SKM-1 (cell line): ENCODE results near the gene ECSIT.

Experiments
- DNase-seq: peaks from one replicate; lab custom pipeline; 2025; ENCODE audit not compliant: unreplicated experiment; lab: John Stamatoyannopoulos, UW

ECSIT gene

DNA sequence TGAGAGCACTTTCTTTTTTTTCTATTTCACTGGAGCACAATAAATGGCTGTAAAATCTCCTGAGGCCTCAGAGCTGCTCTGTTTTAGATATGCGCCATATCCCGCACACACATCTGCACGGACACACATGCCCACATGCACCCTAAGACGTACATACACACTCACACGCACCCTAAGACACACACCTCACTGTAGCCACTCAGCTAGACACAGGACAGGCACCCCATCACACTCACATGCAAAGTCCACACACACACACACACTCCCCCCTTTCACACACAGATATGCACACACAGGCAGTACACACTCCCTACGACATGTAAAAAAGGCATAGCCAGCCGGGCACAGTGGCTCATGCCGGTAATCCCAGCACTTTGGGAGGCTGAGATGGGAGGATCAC, 21.3 kb upstream of the ECSIT start:
- DNase-seq, result no peak

DNA sequence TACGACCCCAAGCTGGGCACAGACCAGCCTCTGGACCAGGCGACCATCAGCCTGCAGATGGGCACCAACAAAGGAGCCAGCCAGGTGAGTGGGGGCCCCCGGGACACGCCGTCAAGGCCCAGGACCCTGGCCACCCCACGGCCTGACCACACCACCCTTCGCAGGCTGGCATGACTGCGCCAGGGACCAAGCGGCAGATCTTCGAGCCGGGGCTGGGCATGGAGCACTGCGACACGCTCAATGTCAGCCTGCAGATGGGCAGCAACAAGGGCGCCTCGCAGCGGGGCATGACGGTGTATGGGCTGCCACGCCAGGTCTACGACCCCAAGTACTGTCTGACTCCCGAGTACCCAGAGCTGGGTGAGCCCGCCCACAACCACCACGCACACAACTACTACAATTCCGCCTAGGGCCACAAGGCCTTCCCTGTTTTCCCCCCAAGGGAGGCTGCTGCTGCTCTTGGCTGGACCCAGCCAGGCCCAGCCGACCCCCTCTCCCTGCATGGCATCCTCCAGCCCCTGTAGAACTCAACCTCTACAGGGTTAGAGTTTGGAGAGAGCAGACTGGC, 20.5 kb upstream of the ECSIT start:
- DNase-seq, result no peak

DNA sequence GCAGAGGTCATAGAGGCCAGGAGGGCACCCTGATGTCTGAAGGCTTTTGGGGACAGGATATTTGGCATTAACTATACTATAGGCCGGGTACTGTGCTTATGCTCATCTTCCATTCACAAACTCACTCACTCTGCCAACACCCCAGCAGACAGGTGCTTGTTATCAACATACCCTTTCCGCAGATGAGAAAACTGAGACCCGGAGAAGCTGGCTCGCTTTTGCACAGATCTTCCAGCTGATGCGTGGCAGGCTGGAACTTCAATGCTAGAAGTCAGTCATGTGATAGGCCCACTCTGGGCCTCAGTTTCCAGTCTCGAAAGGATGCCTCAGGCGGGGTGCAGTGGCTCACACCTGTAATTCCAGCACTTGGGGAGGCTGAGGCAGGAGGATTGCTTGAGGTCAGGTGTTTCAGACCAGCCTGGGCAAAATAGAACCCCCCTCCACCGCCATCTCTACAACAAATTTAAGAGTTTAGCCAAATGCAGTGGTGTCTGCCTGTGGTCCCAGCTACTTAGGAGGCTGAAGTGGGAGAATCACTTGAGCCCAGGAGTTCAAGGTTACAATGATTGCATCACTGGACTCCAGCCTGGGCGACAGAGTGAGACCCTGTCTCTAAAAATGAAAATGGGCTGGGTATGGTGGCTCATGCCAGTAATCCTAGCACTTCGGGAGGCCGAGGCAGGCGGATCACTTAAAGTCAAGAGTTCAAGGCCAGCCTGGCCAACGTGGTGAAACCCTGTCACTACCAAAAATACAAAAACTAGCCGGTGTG, 19.2 kb upstream of the ECSIT start:
- DNase-seq, result no peak

DNA sequence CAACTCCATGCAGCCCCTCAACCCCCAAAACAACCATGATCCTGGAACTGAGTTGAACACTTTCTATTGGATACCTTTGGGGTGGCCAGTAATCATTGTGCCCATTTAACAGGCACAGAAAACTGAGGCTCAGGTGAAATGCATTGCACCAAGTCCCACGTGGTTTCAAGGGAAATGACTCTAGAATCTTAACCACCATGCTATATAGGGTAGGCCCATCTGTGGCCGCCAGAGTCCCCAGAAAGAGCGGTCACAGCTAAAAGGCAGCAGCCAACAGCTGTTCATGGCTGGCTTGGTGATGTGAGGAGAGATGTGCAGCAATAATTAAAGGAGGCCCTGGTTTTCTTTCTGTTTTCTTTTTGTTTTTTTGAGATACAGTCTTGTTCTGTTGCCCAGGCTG, 12.3 kb upstream of the ECSIT start:
- no peak for DNase-seq

DNA sequence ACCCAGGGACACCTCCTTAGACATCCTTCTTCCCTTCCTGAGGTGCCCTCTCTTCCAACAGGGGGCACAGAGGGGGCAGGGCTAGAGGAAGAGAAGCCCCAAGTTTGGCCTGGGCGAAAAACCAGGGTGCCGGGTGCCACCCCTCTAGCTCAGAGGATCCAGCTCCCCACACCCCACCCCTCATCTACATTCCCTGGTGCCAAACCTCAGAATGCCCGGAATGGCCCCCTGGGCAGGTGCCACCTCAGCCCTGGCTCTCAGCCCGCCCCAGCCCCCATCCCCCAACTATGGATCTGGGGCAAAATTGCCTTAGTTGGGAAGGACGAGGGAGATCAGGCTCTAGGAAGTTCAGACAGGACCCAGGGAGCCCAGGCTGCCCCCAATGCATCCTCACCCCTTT, 11.7 kb upstream of the ECSIT start:
- DNase-seq, result no peak

DNA sequence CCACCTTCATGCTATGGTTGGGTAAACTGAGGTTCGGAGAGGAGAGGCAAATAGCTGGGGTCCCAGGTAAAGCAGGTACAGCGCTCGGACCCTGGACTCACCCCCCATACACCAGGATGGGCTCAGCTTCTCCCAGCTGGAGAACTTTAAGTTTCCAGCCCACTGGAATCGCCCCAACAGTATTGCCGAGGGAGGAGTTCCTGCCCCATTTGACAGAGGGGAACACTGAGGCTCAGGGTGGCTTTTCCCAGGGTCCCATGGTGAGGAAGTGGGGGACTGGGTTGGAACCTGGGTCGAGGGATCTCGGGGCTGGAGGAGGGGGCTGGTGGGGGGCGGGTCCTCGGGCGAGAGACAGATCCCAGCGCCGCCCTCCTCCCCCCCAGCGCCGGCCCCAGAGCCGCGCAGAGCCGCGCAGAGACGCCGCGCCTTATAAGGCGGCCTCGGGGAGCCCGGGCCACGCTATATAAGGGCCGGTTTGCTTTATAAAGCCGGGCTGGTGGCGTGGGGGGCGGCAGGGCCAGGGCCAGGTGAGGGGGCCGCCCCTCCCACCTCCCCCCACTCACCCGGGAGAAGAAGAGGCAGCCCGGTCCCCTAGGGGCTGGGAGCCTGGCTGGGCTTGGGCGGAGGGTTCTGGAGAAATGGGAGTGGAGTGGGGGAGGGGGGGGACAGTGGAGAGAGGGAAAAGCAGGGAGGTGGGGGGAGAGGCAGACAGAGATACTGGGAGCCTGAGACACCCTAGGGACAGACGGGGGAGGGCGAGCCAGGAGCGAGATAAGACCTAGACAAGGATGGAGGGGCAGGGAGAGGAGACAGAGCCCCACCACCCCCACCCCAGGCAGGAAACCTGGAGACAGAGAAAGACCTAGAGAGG, 10.8 kb upstream of the ECSIT start:
- DNase-seq, result no peak

DNA sequence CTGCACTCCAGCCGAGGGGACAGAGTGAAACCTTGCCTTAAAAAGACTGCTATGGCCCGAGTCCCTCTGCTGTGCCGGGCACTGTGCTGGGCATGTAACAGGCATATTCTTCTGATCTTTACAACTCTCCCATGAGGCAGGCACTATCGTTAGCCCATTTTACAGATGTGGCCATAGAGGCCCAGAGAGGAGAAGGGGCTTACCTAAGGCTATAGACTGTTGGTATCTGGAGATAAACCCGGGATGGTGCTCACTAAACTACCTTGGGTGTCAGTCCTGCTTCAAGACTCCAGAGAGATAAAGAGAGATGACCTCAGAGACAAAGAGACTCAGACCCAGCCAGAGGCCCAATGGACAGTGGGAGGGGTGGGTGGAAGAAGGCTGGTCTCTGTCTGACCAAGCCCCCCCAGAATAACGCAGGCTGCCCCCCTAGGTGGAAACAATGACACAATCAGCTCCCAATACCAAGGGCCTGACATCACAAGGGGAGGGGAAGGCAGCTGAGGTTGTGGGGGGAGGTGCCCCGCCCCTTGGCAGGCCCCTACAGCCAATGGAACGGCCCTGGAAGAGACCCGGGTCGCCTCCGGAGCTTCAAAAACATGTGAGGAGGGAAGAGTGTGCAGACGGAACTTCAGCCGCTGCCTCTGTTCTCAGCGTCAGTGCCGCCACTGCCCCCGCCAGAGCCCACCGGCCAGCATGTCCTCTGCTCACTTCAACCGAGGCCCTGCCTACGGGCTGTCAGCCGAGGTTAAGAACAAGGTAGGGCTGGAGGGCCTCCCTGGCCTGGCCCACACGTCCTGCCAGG, 9.5 kb upstream of the ECSIT start, which contains the start of gene CNN1:
Gene CNN1 (plus strand): TSS at position 620 of the 805 bp plus-strand sequence. CDS start 77 bp downstream, at position 697.
- no peak for DNase-seq

DNA sequence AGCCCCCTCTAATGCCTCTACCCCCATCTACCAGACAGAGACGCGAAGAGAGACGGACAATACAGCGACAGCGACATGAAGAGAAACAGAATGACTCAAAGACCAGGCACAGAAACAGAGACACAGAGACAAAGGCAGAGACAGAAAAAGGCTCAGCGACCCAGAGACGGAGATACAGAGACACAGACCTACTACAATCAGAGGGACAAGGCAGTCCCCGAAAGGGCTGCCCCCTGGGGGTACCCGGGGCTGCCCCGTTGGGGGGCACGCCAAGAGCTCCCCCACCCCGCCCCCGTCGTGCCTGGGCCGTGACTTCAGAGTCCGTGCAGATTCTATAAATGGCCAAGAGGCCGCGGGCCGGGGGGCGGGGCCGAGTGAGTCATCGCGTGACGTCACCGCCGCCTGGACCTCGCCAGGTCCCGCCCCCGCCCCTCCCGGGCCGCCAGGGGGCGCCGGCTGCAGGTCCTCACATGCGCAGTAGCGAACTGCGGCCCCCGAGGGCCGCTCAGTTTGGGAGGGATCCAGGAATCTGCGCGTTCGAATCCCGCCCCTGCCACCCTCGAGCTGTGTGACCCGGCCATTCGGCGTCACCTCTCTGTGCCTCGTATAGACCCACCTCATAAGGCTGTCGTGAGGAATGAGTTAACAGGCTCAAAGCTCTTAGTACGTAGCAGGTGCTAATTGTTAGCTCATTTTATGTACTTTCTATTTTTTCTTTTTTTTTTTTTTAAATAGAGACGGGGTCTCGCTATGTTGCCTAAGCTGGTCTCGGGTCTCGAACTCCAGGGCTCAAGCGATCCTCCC, 7.1 kb upstream of the ECSIT start:
- DNase-seq, result peak; percentile 60

DNA sequence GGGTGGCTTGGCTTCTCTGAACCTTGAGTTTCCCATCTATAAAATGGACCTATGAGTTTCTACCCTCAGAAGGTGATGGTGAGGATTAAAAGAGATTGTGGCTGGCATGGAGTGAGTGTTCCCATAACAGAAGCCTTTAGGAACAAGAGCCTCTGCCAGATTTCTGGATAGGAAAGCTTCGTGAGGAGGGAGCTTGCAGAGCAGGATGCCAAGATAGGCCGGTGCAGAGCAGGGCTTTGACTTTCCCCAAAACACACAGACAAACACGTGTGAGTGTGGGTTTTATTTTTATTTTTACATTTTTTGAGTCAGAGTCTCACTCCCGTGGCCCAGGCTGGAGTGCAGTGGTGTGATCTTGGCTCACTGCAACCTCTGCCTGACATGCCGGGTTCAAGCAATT, 6.0 kb upstream of the ECSIT start:
- DNase-seq, result no peak

DNA sequence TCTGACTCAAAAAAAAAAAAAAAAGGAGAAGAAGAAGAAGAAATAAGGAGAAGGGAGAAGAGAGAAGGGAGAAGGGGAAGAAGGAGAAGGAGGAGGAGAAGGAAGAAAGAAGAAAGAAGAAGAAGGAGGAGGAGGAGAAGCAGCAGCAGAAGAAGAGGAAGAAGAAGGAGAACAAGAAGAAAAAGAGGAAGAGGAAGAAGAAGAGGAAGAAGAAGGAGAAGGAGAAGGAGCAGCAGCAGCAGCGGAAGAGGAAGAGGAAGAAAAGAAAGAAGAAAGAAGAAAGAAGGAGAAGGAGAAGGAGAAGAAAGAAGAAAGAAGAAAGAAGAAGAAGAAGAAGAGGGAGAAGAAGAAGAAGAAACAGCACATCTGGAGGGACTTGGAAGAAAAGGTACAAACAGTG, 5.6 kb upstream of the ECSIT start:
- no peak for DNase-seq

DNA sequence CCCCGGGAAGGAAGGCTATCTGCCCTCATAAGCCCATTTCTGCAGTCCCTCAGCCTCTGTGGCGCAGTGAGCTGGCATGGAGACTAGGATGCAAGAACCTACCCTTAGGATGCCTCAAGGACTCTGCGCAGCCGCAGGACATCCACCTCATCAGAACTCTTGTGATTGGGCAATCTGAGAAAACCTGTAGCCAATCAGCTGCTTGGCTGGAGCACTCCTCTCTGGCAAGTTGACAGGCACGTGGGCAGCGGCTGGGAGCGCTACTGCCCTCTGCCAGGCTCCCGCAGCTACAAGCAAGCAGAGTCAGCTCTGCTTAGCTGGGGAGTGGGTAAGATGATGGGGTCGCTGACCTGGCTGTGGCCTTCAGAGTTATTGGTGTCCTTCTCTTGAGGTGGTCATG, 1.5 kb upstream of the ECSIT start:
- DNase-seq, result peak; percentile 50

DNA sequence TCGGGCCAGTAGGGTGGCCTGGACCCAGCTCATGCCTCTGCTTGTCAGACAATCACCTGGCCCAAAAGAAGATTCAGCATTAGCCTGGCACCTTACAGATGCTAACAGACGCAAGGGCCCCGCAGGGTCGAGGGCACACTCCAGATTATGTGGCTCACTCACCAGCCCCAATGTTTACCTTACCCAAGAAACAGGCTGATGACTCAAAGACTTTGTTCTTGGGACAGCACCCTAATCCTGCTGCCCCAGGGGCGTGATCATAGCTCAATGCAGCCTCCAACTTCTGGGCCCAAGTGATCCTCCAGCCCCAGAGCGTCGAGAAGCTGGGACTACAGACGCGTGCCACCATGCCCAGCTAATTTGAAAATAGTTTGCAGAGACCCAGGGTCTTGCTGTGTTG, 9.8 kb downstream of the ECSIT start:
- no peak for DNase-seq

DNA sequence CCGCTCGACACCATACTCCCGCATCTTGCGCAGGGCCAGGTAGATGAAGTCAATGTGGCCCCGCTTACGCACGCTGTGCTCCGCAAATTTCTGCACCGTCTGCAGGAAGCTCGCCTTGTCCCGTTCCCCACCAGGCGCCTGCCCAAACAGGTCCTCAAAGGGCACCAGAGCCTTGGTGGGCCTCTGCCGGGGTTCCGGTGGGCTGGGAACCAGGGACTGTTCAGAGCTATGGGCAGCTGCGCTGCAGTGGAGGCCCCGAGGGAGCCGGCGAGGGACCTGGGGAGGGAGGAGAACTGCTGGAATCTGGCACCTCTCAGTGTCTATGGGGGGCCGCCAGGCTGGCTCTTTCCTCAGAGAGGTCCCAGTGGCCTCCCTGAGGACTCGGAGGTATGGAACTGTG, 15.0 kb downstream of the ECSIT start:
- DNase-seq, result no peak

DNA sequence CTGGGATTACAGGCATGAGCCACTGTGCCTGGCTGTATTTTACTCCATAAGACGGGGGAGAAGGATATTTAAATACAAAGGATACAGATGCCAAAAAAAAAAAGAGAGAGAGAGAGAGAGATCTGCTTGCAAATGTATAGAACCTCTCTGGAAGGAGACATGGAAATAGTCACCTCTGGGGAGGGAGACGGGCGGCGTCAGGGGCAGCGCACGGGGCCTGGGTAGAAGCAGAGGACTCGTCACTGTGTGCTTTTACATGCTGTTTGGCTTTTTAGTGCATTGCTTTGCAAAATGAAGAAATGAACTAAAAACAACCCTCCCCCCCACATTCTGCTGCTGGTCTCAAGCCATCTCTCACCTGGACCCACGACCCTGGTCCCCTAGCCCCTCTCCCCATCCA, 18.5 kb downstream of the ECSIT start:
- no peak for DNase-seq

DNA sequence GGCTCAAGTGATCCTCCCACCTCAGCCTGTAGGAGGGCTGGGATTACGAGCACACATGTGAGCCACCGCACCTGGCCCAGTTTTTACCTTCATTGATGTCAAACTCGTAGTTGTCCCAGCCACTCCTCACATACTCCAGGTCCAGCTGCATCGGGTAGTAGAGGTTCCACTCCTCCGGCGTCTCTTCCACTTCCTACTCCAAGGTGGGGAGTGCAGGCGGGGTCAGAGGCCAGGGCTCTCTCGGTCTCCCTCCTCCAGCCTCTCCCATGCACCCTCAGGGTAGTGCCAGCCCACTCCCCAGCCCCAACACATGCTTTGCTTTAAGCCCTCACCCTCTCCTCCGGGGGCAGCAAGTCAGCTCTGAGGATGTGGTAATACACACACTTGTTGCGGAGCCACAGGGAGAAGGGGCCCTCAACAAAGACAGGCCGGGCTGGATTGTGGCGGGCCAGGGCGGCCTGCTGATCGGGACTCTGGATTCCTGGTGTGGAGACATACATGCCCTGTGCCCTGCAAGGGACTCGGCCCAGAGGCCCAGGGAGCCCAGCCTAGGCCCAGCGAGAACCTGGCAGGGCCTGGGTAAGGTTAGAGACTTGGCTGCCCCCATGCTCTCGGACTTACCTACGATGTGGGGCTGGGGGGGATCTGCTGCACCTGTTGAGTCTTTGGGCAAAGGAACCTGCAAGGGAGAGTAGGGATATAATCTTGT, 21.4 kb downstream of the ECSIT start:
- no peak for DNase-seq

DNA sequence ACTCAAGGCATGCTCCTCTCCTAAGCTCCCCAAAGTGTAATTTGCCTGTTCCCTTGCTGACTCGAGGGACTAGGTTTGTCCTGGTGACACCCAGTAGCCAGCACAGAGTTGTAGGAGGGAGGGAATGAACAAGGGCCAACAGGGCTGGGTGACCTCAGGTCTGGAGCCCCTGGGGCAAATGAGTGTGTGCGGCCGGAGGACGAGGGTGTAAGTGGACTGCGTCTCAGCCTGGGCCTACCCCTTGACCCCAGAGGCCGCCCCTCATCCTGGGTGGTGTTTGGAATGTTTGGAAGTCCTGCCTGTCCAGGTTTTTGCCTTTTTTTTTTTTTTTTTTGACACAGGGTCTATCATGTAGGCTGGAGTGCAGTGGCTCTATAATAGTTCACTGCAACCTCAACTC, 22.0 kb downstream of the ECSIT start:
- DNase-seq, result no peak

DNA sequence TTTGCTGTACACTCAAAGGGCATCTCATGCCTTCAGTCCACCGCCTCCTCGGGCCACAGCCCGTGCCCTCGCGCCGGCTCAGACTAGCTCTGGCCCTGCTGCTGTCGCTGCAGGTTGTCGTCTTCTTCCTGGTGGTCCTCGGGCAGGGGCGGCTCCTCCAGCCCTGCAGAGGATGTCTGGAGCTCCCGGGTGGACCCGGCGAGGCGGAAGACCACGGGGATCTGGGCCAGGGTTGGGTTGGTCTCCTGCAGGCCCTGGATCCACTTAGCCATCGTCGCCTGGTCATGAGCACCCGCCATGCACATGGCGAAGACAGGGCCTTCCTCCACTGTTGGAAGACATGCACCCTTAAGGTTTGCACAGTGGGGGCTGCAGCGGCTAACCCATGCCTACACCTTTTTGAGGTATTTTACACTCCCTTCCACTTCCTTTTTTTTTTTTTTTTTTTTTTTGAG, 22.8 kb downstream of the ECSIT start:
- no peak for DNase-seq

DNA sequence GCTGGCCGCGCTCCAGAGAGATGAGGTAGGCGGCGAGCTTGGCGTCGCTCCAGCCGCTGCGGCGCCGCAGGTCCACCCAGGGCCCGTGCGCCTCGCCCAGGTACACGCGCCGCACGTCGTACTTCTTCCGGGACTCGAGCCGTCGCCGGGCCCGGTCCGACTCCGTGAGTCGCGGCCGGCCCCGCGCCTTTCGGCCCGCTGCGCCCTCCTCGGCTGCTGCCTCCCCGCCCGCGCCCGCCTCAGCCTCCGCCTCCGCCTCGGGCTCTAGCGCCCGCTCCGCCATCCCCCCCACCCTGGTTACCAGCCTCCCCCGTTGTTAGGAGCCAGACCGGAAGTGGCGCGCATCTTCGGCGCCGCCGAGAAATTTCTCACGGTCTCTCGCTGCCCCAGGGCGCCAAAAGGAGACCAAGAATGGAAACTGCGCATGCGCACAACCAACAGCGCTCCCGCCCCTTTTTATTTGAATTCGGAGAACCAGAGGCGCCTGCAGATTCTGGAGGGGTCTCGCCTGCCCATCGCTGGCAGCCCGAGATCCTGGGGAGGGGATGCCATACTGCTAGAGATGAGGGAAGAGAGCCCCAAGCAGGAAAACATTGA, 23.3 kb downstream of the ECSIT start, which contains the start of gene ZNF653:
Gene ZNF653 (minus strand): TSS at position 336 of the 597 bp plus-strand sequence. CDS start 53 bp downstream, at position 283.
- DNase-seq, result peak; percentile 93

DNA sequence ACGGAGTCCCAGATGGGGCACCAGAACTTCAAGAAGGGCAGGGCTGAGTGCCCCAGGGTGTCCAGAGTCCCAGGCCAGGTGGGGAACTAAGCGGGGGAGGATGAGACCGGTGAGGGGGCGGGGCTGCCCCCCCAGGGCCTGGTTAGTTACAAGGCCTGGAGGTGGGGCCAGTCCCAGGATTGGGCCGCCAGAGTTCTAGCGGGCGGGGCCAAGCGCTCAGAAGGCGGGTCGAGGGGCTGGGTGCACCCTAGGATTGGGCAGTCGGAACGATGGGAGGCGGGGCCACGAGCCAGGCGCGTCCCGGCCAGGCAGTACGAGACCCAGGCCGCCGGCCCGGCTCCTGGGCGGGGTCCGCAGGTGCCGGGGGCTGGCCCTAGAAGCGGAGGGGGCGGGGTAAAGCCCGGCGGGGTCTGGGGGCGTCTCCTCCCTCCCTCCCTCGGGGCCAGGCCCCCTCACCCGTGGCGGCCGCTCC, 23.9 kb downstream of the ECSIT start:
- DNase-seq, result peak; percentile 91
